HepG2 (cell line): ENCODE data around the gene CADM1. TPM values are rescaled to one million over a fixed set of nuclear protein-coding genes. Genes with fewer than 3 reads are reported as not detected.

ENCODE experiments used
- ATAC-seq: fragments of 200-7000 bp; cut with Tn5 transposase; 3 replicates; pipeline ENCODE4 v1.9.1; 2020; ENCODE audit warnings: mild to moderate bottlenecking, moderate library complexity
- BruUV-seq: library from RNA; stranded (reverse); fragments of 400-500 nt; replicated peaks from 2 replicates; lab custom pipeline; 2021; lab: Mats Ljungman, UMichigan
- CTCF ChIA-PET: fragments of 300-600 bp; formaldehyde crosslinking; extraction: SDS; loops from one replicate; lab custom pipeline; 2021; ENCODE audit warnings: low total read pairs, inconsistent platforms, low intra/inter-chr PET ratio; lab: Yijun Ruan, JAX
- POLR2A ChIA-PET: fragments of 350-600 bp; sonication (Branson Sonifier 250); formaldehyde crosslinking; loops from one replicate; lab custom pipeline; 2020; ENCODE audit warnings: antibody characterized with exemption, inconsistent platforms; lab: Yijun Ruan, JAX
- DNase-seq: peaks from one replicate; pipeline ENCODE4 v3.0.0-alpha.2; 2015; ENCODE audit warnings: low spot score
- FAIRE-seq: peaks from 3 replicates; lab custom pipeline; 2011; peaks lifted over from hg19 to GRCh38; lab: Jason Lieb, UNC
- H2AFZ ChIP-seq: one replicate; pipeline ENCODE4 v1.6.1; 2011; ENCODE audit warnings: low read length, inconsistent platforms
- H3K27ac ChIP-seq: fragments of 300-600 bp; 3 replicates; pipeline ENCODE4 v1.8.0; 2011; ENCODE audit warnings: mixed run types, mild to moderate bottlenecking, mixed read lengths, low read length, inconsistent platforms; ENCODE audit not compliant: insufficient read depth; ENCODE audit errors: extremely low read length
- H3K27me3 ChIP-seq, 2 experiments: fragments of 200-600 bp in 1 of 2; 2 replicates in 1 of 2; 3 replicates in 1 of 2; pipeline versions ENCODE4 v1.6.0 to v1.8.0; 2011; ENCODE audit warnings: low read length in 2 of 2, mild to moderate bottlenecking in 2 of 2, moderate library complexity in 2 of 2, inconsistent platforms in 1 of 2; ENCODE audit not compliant: insufficient read depth in 2 of 2, control insufficient read depth in 1 of 2
- H3K36me3 ChIP-seq, 2 experiments: fragments of 200-600 bp in 1 of 2; replicated peaks in 1 of 2; 2 replicates in 1 of 2; 3 replicates in 1 of 2; pipeline versions ENCODE4 v1.5.1 to v1.8.0; 2011; ENCODE audit warnings: low read length in 2 of 2, inconsistent platforms in 1 of 2; ENCODE audit not compliant: insufficient read depth in 2 of 2, control insufficient read depth in 1 of 2
- H3K4me1 ChIP-seq: 2 replicates; pipeline ENCODE4 v1.5.1; 2012; ENCODE audit warnings: low read length, inconsistent platforms; ENCODE audit not compliant: insufficient read depth
- H3K4me2 ChIP-seq: 2 replicates; pipeline ENCODE4 v1.6.0; 2011; ENCODE audit warnings: low read depth, low read length, inconsistent platforms
- H3K4me3 ChIP-seq, 3 experiments: fragments of 200-600 bp in 1 of 3; sonication (generic), shearing (Covaris generic) in 1 of 3; replicated peaks in 1 of 3; 2 replicates each; pipeline ENCODE4 v1.5.1; 2011 to 2016; ENCODE audit warnings: low read length in 3 of 3, inconsistent platforms in 2 of 3, low read depth in 2 of 3, mild to moderate bottlenecking in 2 of 3, control low read depth in 1 of 3, mixed read lengths in 1 of 3; ENCODE audit not compliant: insufficient read depth in 1 of 3
- H3K79me2 ChIP-seq: one replicate; pipeline ENCODE4 v1.6.1; 2011; ENCODE audit warnings: low read length, inconsistent platforms; ENCODE audit not compliant: insufficient read depth
- H3K9ac ChIP-seq: 2 replicates; pipeline ENCODE4 v1.6.0; 2011; ENCODE audit warnings: mild to moderate bottlenecking, low read depth, low read length, inconsistent platforms; ENCODE audit not compliant: insufficient read depth
- H3K9me3 ChIP-seq: 2 replicates; pipeline ENCODE4 v1.5.1; 2012; ENCODE audit warnings: mild to moderate bottlenecking, low read length
- H4K20me1 ChIP-seq: 2 replicates; pipeline ENCODE4 v1.6.0; 2011; ENCODE audit warnings: inconsistent platforms, mild to moderate bottlenecking, low read length, moderate library complexity; ENCODE audit not compliant: insufficient read depth
- GABPB1 ChIP-seq: IDR thresholded peaks from 2 replicates; pipeline ENCODE4 v1.6.1; 2016; ENCODE audit warnings: mild to moderate bottlenecking, missing genetic modification reagents, moderate library complexity, missing compliant biosample characterization
- GMEB1 ChIP-seq: sonication (generic); formaldehyde crosslinking; IDR thresholded peaks from 2 replicates; pipeline ENCODE4 v1.5.1; 2020; ENCODE audit warnings: missing genetic modification reagents, mild to moderate bottlenecking, borderline replicate concordance
- KLF11 ChIP-seq: IDR thresholded peaks from 2 replicates; pipeline ENCODE4 v1.6.1; 2016; ENCODE audit warnings: missing compliant biosample characterization
- NPAS2 ChIP-seq: sonication (generic); formaldehyde crosslinking; IDR thresholded peaks from 2 replicates; pipeline ENCODE4 v1.8.0; 2022; ENCODE audit warnings: mild to moderate bottlenecking, missing genetic modification reagents, borderline replicate concordance
- SKIL ChIP-seq: sonication (generic); formaldehyde crosslinking; IDR thresholded peaks from 2 replicates; pipeline ENCODE4 v1.8.0; 2022; ENCODE audit warnings: missing genetic modification reagents, mild to moderate bottlenecking, moderate library complexity, borderline replicate concordance
- STAT6 ChIP-seq: sonication (generic); formaldehyde crosslinking; IDR thresholded peaks from 2 replicates; pipeline ENCODE4 v1.4.0; 2020; ENCODE audit warnings: missing genetic modification reagents, mild to moderate bottlenecking, borderline replicate concordance
- TCF7L2 ChIP-seq: IDR thresholded peaks from 2 replicates; pipeline ENCODE4 v1.6.1; 2011; ENCODE audit warnings: mild to moderate bottlenecking, low read depth, low read length, moderate library complexity
- U2AF1 ChIP-seq: fragments of 200-400 bp; formaldehyde crosslinking; optimal IDR thresholded peaks from 2 replicates; pipeline ENCODE3; 2017; ENCODE audit warnings: mild to moderate bottlenecking, low read depth, low read length
- XBP1 ChIP-seq: sonication (generic); formaldehyde crosslinking; IDR thresholded peaks from 2 replicates; pipeline ENCODE4 v1.5.0; 2020; ENCODE audit warnings: missing genetic modification reagents
- ZBTB33 ChIP-seq: sonication (generic); formaldehyde crosslinking; IDR thresholded peaks from 2 replicates; pipeline ENCODE4 v1.4.0; 2020; ENCODE audit warnings: missing genetic modification reagents
- ZFP36 ChIP-seq: fragments of 150-350 bp; IDR thresholded peaks from 2 replicates; pipeline ENCODE4 v1.6.1; 2018; ENCODE audit warnings: borderline replicate concordance, low read length, low read depth; ENCODE audit not compliant: partially characterized antibody
- ZKSCAN8 ChIP-seq: IDR thresholded peaks from 2 replicates; pipeline ENCODE4 v1.6.1; 2016; ENCODE audit warnings: borderline replicate concordance, missing genetic modification reagents, missing compliant biosample characterization
- ZNF143 ChIP-seq: sonication (generic); formaldehyde crosslinking; IDR thresholded peaks from 2 replicates; pipeline ENCODE4 v1.4.0; 2020; ENCODE audit warnings: missing genetic modification reagents
- ZNF724P ChIP-seq: sonication (generic); formaldehyde crosslinking; IDR thresholded peaks from 2 replicates; pipeline ENCODE4 v1.8.0; 2022; ENCODE audit warnings: missing genetic modification reagents, borderline replicate concordance
- ZNF839 ChIP-seq: sonication (generic); formaldehyde crosslinking; IDR thresholded peaks from 2 replicates; pipeline ENCODE4 v1.4.0; 2020; ENCODE audit warnings: missing genetic modification reagents, mild to moderate bottlenecking, borderline replicate concordance
- in situ Hi-C: cut with HindIII; loops from 2 replicates; pipeline ENCODE4 v1.10.0; 2017; ENCODE audit warnings: low pct_unique_long_range_greater_than_20kb; ENCODE audit not compliant: extremely low pct_ligation_motif_present
- intact Hi-C: fragments of 100-400 bp; cut with micrococcal nuclease; formaldehyde crosslinking; loops from one replicate; pipeline ENCODE4 v1.10.0; 2022; ENCODE audit not compliant: unreplicated experiment
- polyA plus RNA-seq, 8 experiments: library from polyadenylated mRNA; depleted of rRNA in 3 of 8; stranded (reverse) in 7 of 8; unstranded in 1 of 8; fragments of >200 nt; fragmentation: Illumina TruSeq in 4 of 8; extraction: Trizol in 4 of 8; gene quantifications; 2 replicates each; pipeline versions ENCODE4 v1.2.1 to v1.2.3, GENCODE V29; 2011 to 2016; ENCODE audit warnings: low read depth in 4 of 8, missing spikeins in 1 of 8, mixed read lengths in 1 of 8; ENCODE audit not compliant: insufficient read depth in 1 of 8
- total RNA-seq, 5 experiments: library from RNA; depleted of rRNA; stranded (reverse); fragments of >200 nt; fragmentation: Illumina TruSeq; extraction: Trizol; gene quantifications; 2 replicates each; pipeline ENCODE4 v1.2.3, GENCODE V29; 2016; ENCODE audit warnings: low read depth in 1 of 5

Gene CADM1
- total and polyA plus RNA-seq, 2 of the 13 experiments (the other 11 are each of a cell fraction or from before 2014, with no cell fraction given): 71.3 to 122 TPM

- no peaks in the 10 kb centered on the region for H3K79me2 ChIP-seq
- H3K27me3 ChIP-seq: no peaks in the 10 kb centered on the region
- H2AFZ ChIP-seq: no peak overlapping the region
- ATAC-seq: no peak
- no peaks in the 10 kb centered on the region for H4K20me1 ChIP-seq
- no TSS peak for BruUV-seq
- no peak overlapping the region for H3K27ac ChIP-seq
- DNase-seq: peak; percentile 30
- no peak overlapping the region for H3K4me2 ChIP-seq
- H3K36me3 ChIP-seq: no peaks in the 10 kb centered on the region
- in situ Hi-C loops: no loop called here
- no peak overlapping the region for H3K9ac ChIP-seq
- peaks cover 9% of the 10 kb centered on the region for H3K4me1 ChIP-seq
- POLR2A ChIA-PET: no interaction called here
- TF ChIP-seq KLF11 (CRISPR knock-in tag): no peak
- no peak for TF ChIP-seq ZNF143
- TF ChIP-seq XBP1 (CRISPR knock-in tag): no peak
- TF ChIP-seq TCF7L2: no peak
- no peak for TF ChIP-seq SKIL (CRISPR knock-in tag)
- TF ChIP-seq NPAS2: no peak
- no peak for TF ChIP-seq U2AF1
- TF ChIP-seq GMEB1 (CRISPR knock-in tag): no peak
- no peak for TF ChIP-seq ZNF839 (CRISPR knock-in tag)
- TF ChIP-seq ZNF724P (CRISPR knock-in tag): no peak
- TF ChIP-seq ZKSCAN8 (CRISPR knock-in tag): no peak
- TF ChIP-seq ZBTB33 (CRISPR knock-in tag): no peak
- no peak for TF ChIP-seq ZFP36
- no peak for TF ChIP-seq GABPB1 (CRISPR knock-in tag)
- no peak for TF ChIP-seq STAT6
- intact Hi-C loops: no loop called here
- no peaks in the 10 kb centered on the region for H3K9me3 ChIP-seq
- no peak for FAIRE-seq
- CTCF ChIA-PET: no interaction called here
- no peak overlapping the region for H3K4me3 ChIP-seq
Measured at GRCh38 chr11:115191761-115192160, 312.5 kb downstream of the CADM1 start.
